ENCODE results near the gene ACAN. TPM values are rescaled to one million over a fixed set of nuclear protein-coding genes. Genes with fewer than 3 reads are reported as not detected.

ACAN gene
- total and polyA plus RNA-seq, 2 donors (not counting 3 experiments of a cell fraction or from before 2014, with no cell fraction given): not detected

DNA sequence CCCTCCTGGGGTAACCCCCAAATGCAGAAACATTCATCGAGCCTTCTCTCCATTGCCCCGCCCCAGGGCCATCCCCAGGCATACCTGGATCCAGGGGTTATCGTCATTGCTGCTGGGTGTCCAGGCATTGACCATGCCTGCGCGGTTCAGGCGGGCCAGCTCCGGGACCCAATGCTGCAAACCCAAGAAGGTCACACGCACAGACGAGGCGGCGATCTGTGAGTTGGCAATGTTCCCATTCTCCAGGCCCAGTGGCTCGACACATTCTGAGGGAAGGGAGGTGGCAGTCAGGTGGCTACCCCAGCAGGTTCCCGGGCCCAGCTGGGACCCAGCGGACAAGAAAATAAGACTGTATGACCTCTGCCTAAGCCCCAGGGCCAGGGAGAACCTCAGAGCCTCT, 103.9 kb downstream of the ACAN start:
- ChIA-PET POLR2A (no interaction called here), CTCF (no interaction called here)
- Histone ChIP-seq H3K4me2 (ENCODE audit: insufficient read depth, low read length) (no peak overlapping the region), H2AFZ (ENCODE audit: low read depth, low read length) (no peak overlapping the region), H3K9ac (replicated peaks; ENCODE audit: extremely low read depth, insufficient read depth, low read length) (no peak overlapping the region), H3K9me1 (replicated peaks; ENCODE audit: control insufficient read depth, extremely low read depth, insufficient read depth, low read length) (no peaks in the 10 kb centered on the region), H3K27me3 (ENCODE audit: control insufficient read depth in 2 of 2, insufficient read depth in 2 of 2, low read length in 2 of 2) (no peaks in the 10 kb centered on the region), H3K4me3 (replicated peaks in 1 of 3; ENCODE audit: insufficient read depth in 1 of 3, low read depth in 1 of 3, low read length in 3 of 3) (no peak overlapping the region), H3K36me3 (ENCODE audit: control insufficient read depth in 2 of 2, extremely low read depth in 1 of 2, insufficient read depth in 2 of 2, low read length in 2 of 2) (no peaks in the 10 kb centered on the region), H3K9me3 (replicated peaks; ENCODE audit: control insufficient read depth, insufficient read depth, low read length) (no peaks in the 10 kb centered on the region), H3K79me2 (ENCODE audit: control insufficient read depth, insufficient read depth, low read length) (no peaks in the 10 kb centered on the region), H3K4me1 (ENCODE audit: control insufficient read depth, extremely low read depth, insufficient read depth, low read length) (peaks cover 1% of the 10 kb centered on the region), H3K27ac (ENCODE audit: insufficient read depth, low read depth, low read length) (no peak overlapping the region), H4K20me1 (replicated peaks; ENCODE audit: control insufficient read depth, extremely low read depth, insufficient read depth, low read length) (no peaks in the 10 kb centered on the region)
- dilution Hi-C loops (cut with MboI; ENCODE audit: extremely low pct_ligation_motif_present, low sequenced_read_pairs) (no loop called here), intact Hi-C loops (cut with micrococcal nuclease) (no loop called here)
- DNase-seq (ENCODE audit: low read depth, low spot score): no peak
- TF ChIP-seq POLR2A (IDR thresholded peaks at IDR 0.05; ENCODE audit: low read depth, low read length) (no peak), MYC (IDR thresholded peaks at IDR 0.05; ENCODE audit: low read depth, low read length) (no peak), GATA2 (IDR thresholded peaks at IDR 0.05; ENCODE audit: insufficient read depth, insufficient read length, low read depth, low read length) (no peak), FOS (IDR thresholded peaks at IDR 0.05; ENCODE audit: borderline replicate concordance, insufficient read depth, low read length) (no peak), JUN (IDR thresholded peaks at IDR 0.05; ENCODE audit: borderline replicate concordance, insufficient read depth, insufficient read length, low read depth) (no peak), POLR2AphosphoS5 (IDR thresholded peaks at IDR 0.05; ENCODE audit: insufficient read depth, low read depth, low read length) (no peak), EZH2 (IDR thresholded peaks at IDR 0.05; ENCODE audit: borderline replicate concordance, low read depth, low read length, severe bottlenecking) (no peak)
- TF ChIP-seq, protein P1, sequence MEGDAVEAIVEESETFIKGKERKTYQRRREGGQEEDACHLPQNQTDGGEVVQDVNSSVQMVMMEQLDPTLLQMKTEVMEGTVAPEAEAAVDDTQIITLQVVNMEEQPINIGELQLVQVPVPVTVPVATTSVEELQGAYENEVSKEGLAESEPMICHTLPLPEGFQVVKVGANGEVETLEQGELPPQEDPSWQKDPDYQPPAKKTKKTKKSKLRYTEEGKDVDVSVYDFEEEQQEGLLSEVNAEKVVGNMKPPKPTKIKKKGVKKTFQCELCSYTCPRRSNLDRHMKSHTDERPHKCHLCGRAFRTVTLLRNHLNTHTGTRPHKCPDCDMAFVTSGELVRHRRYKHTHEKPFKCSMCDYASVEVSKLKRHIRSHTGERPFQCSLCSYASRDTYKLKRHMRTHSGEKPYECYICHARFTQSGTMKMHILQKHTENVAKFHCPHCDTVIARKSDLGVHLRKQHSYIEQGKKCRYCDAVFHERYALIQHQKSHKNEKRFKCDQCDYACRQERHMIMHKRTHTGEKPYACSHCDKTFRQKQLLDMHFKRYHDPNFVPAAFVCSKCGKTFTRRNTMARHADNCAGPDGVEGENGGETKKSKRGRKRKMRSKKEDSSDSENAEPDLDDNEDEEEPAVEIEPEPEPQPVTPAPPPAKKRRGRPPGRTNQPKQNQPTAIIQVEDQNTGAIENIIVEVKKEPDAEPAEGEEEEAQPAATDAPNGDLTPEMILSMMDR (IDR thresholded peaks at IDR 0.05; ENCODE audit: extremely low read depth in 1 of 2, insufficient read depth in 1 of 2, low read depth in 1 of 2, low read length in 2 of 2): no peak
- TF ChIP-seq, protein P2, sequence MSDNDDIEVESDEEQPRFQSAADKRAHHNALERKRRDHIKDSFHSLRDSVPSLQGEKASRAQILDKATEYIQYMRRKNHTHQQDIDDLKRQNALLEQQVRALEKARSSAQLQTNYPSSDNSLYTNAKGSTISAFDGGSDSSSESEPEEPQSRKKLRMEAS (IDR thresholded peaks at IDR 0.05; ENCODE audit: insufficient read depth, insufficient read length): no peak
- no peak for FAIRE-seq
- no TSS peak for BruUV-seq (replicated peaks)
